Measurements from ENCODE around the gene MYBBP1A.
A peak's percentile ranks its signal among the peaks of the same experiment; 100 is the strongest.
"Not testable (repeated sequence)": the region's sequence is repeated elsewhere in the genome, so short reads cannot be mapped to it uniquely, and the experiment has no call there.

Gene MYBBP1A

DNA sequence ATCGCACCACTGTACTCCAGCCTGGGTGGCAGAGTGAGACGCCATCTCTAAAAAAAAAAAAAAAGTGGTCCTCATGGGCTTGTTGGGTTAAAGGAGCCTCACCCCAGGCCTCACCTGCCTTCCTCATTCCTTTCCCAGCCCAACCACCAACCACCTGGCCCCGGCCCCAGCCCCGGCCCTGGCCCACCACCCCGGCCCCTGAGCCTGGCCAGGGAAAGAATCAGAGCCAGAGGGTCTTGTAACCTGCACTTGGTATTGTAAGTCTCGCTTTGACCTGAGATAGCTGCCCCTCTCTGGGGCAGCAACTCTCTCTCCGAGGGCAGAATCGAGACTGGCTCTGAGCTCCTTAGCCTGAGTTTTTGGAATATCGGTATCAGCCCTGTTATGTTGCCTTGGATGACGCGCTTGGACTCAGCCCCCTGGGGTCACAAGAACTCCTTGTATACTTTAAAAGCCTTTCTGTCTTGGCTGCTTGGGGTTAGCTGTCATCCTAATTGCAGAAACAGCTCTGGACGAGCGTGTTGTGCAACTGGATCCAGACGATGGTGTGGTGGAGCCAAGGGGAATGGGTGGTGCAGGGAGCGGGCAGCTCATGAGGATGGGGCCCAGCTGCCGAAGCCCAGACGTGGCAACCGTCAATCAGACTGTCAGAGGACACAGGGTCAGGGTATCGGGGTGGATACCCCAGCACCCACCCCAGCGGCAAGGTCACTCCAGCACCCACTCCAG, 43.8 kb upstream of the MYBBP1A start:
- TF ChIP-seq, protein P1, sequence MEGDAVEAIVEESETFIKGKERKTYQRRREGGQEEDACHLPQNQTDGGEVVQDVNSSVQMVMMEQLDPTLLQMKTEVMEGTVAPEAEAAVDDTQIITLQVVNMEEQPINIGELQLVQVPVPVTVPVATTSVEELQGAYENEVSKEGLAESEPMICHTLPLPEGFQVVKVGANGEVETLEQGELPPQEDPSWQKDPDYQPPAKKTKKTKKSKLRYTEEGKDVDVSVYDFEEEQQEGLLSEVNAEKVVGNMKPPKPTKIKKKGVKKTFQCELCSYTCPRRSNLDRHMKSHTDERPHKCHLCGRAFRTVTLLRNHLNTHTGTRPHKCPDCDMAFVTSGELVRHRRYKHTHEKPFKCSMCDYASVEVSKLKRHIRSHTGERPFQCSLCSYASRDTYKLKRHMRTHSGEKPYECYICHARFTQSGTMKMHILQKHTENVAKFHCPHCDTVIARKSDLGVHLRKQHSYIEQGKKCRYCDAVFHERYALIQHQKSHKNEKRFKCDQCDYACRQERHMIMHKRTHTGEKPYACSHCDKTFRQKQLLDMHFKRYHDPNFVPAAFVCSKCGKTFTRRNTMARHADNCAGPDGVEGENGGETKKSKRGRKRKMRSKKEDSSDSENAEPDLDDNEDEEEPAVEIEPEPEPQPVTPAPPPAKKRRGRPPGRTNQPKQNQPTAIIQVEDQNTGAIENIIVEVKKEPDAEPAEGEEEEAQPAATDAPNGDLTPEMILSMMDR (IDR thresholded peaks at IDR 0.05; ENCODE audit: low read depth, low read length, missing control alignments): no peak
- H3K4me3 ChIP-seq (replicated peaks; ENCODE audit: low read depth, low read length): no peak overlapping the region
- no peak for DNase-seq (ENCODE audit: extremely low read depth, low read depth)

GRCh38 chr17:4597975-4598374, 42.8 kb upstream of the MYBBP1A start:
- TF ChIP-seq, protein P1 (IDR thresholded peaks at IDR 0.05; ENCODE audit: low read depth, low read length, missing control alignments): no peak
- H3K4me3 ChIP-seq (replicated peaks; ENCODE audit: low read depth, low read length): no peak overlapping the region
- no peak for DNase-seq (ENCODE audit: extremely low read depth, low read depth)

DNA sequence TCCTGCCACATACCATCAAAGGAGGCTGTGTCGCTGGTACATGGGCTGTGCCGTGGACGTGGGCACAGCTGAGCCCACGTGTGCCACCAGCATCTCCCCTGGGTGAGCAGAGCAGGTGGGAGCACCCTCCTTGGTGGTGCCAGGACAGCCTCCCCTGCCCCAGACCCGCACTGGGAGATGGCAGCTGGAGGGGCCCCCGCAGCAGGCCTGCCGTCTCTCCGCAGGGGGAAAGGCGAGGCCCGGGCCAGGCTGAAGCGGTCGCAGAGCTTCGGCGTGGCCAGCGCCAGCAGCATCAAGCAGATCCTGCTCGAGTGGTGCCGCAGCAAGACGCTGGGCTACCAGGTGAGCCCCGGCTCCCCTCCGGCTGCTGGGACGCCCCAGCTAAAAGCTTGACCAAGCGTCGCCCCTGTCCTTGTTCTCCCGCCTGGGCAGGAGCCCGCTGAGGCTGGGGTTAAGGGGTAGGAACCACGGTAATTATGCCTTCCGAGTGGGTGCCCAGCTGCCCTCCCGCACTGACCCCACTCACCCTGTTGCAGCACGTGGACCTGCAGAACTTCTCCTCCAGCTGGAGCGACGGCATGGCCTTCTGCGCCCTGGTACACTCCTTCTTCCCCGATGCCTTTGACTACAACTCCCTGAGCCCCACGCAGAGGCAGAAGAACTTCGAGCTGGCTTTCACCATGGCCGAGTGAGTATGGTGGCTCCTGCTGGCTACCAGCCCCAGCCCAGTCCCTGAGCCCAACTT, 41.6 kb upstream of the MYBBP1A start:
- no peak for DNase-seq (ENCODE audit: extremely low read depth, low read depth)
- H3K4me3 ChIP-seq (replicated peaks; ENCODE audit: low read depth, low read length): no peak overlapping the region
- TF ChIP-seq, protein P1 (IDR thresholded peaks at IDR 0.05; ENCODE audit: low read depth, low read length, missing control alignments): no peak

DNA sequence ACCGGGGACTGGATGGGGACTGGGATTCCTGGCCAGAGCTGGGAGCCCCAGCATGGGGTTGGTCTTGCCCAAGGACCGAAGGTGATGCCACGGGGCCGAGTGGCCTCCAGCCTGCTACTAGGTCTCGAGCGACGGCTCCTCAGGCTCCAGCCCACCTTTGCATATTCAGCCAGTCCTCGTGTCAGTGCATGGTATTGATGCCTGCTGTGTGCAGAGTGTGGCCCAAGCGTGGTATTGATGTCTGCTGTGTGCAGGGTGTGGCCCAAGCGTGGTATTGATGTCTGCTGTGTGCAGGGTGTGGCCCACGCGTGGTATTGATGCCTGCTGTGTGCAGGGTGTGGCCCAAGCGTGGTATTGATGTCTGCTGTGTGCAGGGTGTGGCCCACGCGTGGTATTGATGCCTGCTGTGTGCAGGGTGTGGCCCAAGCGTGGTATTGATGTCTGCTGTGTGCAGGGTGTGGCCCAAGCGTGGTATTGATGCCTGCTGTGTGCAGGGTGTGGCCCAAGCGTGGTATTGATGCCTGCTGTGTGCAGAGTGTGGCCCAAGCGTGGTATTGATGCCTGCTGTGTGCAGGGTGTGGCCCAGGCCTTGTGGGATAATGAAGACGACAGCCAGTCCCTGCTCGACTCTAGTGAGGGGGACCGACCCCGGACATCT, 40.6 kb upstream of the MYBBP1A start:
- not testable (repeated sequence) for DNase-seq (ENCODE audit: extremely low read depth, low read depth); H3K4me3 ChIP-seq (replicated peaks; ENCODE audit: low read depth, low read length)

DNA sequence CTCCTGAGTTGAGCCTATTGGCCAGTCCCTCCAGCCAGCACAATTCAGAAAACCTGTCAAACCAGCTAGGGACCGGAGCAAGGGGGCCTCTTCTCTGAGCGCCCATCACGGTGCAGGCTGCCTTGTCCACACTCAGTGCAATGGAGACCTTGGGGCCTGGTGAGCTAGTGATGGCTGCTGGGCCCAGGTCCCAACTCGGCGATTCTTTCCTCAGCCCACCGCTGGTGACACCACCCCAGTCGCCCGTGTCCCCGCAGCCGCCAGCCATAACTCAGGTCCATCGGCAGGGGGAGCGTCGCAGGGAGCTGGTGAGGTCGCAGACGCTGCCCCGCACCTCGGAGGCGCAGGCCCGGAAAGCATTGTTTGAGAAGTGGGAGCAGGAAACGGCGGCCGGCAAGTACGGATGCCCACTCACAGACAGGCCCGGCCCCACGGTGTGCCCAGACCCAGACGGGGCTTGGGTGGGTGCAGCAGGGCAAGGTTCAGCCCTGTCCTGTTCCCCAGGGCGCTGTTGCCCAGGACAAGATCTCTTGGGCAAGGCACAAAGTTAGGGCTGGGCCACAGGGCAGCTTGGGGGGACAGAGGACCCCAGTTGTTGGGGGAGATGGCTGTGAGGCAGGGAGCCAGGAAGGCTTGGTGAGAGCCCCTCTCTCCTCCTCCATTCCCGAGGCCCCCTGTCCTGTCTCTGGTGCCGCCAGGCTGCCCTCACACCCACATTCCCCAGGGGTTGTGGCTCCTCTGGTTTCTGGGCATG, 39.9 kb upstream of the MYBBP1A start:
- DNase-seq (ENCODE audit: extremely low read depth, low read depth): no peak
- TF ChIP-seq, protein P1 (IDR thresholded peaks at IDR 0.05; ENCODE audit: low read depth, low read length, missing control alignments): peak; percentile 5
- H3K4me3 ChIP-seq (replicated peaks; ENCODE audit: low read depth, low read length): no peak overlapping the region

GRCh38 chr17:4594406-4594805, 39.2 kb upstream of the MYBBP1A start:
- TF ChIP-seq, protein P1 (IDR thresholded peaks at IDR 0.05; ENCODE audit: low read depth, low read length, missing control alignments): no peak
- no peak for DNase-seq (ENCODE audit: extremely low read depth, low read depth)

More at GRCh38 chr17:4594406-4594805, 39.2 kb upstream of the MYBBP1A start:
- H3K4me3 ChIP-seq (replicated peaks; ENCODE audit: low read depth, low read length): no peak overlapping the region
